ENCODE results near the gene CD2BP2.
A peak's percentile ranks its signal among the peaks of the same experiment; 100 is the strongest.

GRCh38 chr16:30394592-30395154 is 39.6 kb upstream of the CD2BP2 start:
- peak in 1 of 2 donors; percentile 42 for TF ChIP-seq POLR2A (IDR thresholded peaks at IDR 0.05)
- no peak for TF ChIP-seq CTCF (IDR thresholded peaks at IDR 0.05)

Measured in adrenal gland (tissue), 5 donors.